ENCODE measurements around the gene FLNB. TPM values are rescaled to one million over a fixed set of nuclear protein-coding genes. Genes with fewer than 3 reads are reported as not detected.

The FLNB gene
- total and polyA plus RNA-seq, 9 of the 15 experiments (the other 6 are each of a cell fraction or from before 2014, with no cell fraction given) = 9.4 to 48.1 (median 25.6) TPM

DNA sequence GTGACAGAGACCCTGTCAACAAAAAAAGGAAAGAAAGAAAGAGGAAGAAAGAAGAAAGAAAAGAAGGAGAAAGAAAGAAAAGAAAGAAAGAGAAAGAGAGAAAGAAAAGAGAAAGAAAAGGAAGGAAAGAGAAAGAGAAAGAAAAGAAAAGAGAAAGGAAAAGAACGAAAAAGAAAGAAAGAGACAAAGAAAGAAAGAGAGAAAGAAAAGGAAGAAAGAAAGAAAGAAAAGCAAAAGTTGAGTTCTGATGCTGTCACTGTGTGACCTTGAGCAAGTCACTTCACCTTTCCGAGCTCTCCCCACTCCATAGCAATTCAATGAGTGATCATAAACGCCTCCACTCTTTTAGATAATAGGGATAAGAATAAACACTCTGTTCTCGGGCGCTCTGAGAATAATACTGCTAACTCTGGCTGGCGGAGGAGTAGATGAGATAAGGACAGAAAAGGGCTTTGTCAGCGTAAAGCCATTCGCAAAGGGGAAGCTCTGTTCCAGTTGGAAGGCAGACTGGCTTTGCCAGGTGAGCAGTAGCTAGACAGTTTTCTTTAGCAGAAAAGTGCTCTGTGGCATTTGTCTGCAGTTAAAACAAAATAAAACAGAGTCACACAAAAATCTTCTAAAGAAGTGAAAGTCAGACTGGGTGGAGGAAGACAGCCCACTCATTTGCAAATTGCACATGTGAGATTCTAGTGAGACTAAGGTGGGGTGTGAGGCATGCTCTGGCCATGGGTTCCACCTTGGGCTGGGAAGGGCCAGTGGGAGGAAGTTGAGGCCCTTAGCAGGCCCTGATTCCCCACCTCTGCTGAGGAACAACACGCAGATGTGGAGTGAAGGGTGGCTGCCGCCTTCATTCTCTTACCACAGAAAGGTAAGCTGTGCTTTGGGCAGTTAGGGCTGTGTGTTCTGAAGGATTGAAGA, 9.6 kb upstream of the FLNB start (continued):
- TF ChIP-seq SRSF9 (IDR thresholded peaks at IDR 0.05; ENCODE audit: borderline replicate concordance, low read depth, low read length) = no peak
- TF ChIP-seq RFX1 (IDR thresholded peaks at IDR 0.05) = no peak
- peak; percentile 76 for TF ChIP-seq ARHGAP35 (IDR thresholded peaks at IDR 0.05; ENCODE audit: partially characterized antibody)
- TF ChIP-seq NCOA1 (IDR thresholded peaks at IDR 0.05; ENCODE audit: low read depth) = 0 out of 2 replicates have a peak, but pooled peaks have one; percentile 31
- TF ChIP-seq NR2C2 (CRISPR knock-in tag; IDR thresholded peaks at IDR 0.05) = no peak
- TF ChIP-seq NR2C2 (tag; IDR thresholded peaks at IDR 0.05) = no peak
- TF ChIP-seq SMARCA4 (IDR thresholded peaks at IDR 0.05) = peak; percentile 80
- no peak for TF ChIP-seq IRF2 (CRISPR knock-in tag; IDR thresholded peaks at IDR 0.05)
- no peak for TF ChIP-seq BRD4 (IDR thresholded peaks at IDR 0.05)
- TF ChIP-seq, protein P1, sequence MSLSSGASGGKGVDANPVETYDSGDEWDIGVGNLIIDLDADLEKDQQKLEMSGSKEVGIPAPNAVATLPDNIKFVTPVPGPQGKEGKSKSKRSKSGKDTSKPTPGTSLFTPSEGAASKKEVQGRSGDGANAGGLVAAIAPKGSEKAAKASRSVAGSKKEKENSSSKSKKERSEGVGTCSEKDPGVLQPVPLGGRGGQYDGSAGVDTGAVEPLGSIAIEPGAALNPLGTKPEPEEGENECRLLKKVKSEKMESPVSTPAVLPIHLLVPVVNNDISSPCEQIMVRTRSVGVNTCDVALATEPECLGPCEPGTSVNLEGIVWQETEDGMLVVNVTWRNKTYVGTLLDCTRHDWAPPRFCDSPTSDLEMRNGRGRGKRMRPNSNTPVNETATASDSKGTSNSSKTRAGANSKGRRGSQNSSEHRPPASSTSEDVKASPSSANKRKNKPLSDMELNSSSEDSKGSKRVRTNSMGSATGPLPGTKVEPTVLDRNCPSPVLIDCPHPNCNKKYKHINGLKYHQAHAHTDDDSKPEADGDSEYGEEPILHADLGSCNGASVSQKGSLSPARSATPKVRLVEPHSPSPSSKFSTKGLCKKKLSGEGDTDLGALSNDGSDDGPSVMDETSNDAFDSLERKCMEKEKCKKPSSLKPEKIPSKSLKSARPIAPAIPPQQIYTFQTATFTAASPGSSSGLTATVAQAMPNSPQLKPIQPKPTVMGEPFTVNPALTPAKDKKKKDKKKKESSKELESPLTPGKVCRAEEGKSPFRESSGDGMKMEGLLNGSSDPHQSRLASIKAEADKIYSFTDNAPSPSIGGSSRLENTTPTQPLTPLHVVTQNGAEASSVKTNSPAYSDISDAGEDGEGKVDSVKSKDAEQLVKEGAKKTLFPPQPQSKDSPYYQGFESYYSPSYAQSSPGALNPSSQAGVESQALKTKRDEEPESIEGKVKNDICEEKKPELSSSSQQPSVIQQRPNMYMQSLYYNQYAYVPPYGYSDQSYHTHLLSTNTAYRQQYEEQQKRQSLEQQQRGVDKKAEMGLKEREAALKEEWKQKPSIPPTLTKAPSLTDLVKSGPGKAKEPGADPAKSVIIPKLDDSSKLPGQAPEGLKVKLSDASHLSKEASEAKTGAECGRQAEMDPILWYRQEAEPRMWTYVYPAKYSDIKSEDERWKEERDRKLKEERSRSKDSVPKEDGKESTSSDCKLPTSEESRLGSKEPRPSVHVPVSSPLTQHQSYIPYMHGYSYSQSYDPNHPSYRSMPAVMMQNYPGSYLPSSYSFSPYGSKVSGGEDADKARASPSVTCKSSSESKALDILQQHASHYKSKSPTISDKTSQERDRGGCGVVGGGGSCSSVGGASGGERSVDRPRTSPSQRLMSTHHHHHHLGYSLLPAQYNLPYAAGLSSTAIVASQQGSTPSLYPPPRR (CRISPR knock-in tag; IDR thresholded peaks at IDR 0.05; ENCODE audit: borderline replicate concordance) = no peak
- no peak for TF ChIP-seq PPARD (CRISPR knock-in tag; IDR thresholded peaks at IDR 0.05)
- no peak for TF ChIP-seq CHD1 (IDR thresholded peaks at IDR 0.05; ENCODE audit: low read length)
- TF ChIP-seq, protein P2, sequence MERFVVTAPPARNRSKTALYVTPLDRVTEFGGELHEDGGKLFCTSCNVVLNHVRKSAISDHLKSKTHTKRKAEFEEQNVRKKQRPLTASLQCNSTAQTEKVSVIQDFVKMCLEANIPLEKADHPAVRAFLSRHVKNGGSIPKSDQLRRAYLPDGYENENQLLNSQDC (CRISPR knock-in tag; IDR thresholded peaks at IDR 0.05) = no peak
- TF ChIP-seq, protein P3, sequence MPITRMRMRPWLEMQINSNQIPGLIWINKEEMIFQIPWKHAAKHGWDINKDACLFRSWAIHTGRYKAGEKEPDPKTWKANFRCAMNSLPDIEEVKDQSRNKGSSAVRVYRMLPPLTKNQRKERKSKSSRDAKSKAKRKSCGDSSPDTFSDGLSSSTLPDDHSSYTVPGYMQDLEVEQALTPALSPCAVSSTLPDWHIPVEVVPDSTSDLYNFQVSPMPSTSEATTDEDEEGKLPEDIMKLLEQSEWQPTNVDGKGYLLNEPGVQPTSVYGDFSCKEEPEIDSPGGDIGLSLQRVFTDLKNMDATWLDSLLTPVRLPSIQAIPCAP (CRISPR knock-in tag; IDR thresholded peaks at IDR 0.05; ENCODE audit: borderline replicate concordance) = no peak
- TF ChIP-seq, protein P4, sequence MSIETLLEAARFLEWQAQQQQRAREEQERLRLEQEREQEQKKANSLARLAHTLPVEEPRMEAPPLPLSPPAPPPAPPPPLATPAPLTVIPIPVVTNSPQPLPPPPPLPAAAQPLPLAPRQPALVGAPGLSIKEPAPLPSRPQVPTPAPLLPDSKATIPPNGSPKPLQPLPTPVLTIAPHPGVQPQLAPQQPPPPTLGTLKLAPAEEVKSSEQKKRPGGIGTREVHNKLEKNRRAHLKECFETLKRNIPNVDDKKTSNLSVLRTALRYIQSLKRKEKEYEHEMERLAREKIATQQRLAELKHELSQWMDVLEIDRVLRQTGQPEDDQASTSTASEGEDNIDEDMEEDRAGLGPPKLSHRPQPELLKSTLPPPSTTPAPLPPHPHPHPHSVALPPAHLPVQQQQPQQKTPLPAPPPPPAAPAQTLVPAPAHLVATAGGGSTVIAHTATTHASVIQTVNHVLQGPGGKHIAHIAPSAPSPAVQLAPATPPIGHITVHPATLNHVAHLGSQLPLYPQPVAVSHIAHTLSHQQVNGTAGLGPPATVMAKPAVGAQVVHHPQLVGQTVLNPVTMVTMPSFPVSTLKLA (conservative IDR thresholded peaks at IDR 0.05) = 0 out of 4 replicates have a peak, but pooled peaks of 1 of the 2 experiments have one; percentile 17
- no peak for TF ChIP-seq ADNP (tag; IDR thresholded peaks at IDR 0.05)
- TF ChIP-seq PHF21A (IDR thresholded peaks at IDR 0.05; ENCODE audit: borderline replicate concordance, low read depth) = no peak
- TF ChIP-seq CBX8 (IDR thresholded peaks at IDR 0.05; ENCODE audit: borderline replicate concordance, extremely low read depth, low read depth, low read length, poor library complexity, severe bottlenecking) = no peak

Data from K562 (cell line).